ENCODE results near the gene APBA3.

APBA3 gene

GRCh38 chr19:3745363-3746045 is 16.0 kb downstream of the APBA3 start:
- DNase-seq (ENCODE audit: low read depth), result no peak

DNA sequence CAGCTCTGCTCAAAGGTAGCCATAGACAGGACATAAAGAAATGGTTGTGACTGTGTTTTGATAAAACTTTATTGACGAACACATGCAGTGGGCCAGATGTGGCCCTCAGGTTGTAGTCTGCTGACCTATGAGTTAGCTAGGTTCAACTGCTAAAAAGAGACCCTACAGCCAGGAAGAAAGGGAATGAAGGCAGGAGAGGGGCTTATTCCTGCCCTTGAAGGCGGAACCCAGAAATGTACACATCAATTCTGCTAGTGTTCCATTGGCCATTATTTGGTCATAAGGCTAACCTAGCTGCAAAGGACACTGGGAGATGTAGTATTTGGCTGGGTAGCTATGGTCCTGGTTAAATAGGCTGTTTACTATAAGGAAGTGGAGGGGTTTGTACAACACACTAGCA is 18.0 kb downstream of the APBA3 start:
- no peak for DNase-seq (ENCODE audit: low read depth)

DNA sequence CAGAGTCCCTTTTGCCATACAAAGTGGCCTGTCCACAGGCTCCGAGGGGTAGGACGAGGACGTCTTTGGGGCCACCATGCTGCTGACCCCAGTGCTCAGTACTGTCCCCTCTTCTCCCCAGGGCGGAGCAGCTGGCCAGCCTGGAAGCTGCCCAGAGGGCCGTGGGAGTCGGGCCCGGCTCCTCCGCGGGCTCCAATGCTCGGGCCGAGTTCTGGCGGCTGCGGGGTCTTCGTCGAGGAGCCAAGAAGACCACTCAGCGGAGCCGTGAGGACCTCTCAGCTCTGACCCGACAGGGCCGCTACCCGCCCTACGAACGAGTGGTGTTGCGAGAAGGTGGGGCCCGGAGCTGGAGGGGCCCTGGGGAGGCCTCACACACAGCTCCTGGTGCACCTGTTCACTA is 21.1 kb downstream of the APBA3 start:
- no peak for DNase-seq (ENCODE audit: low read depth)

DNA sequence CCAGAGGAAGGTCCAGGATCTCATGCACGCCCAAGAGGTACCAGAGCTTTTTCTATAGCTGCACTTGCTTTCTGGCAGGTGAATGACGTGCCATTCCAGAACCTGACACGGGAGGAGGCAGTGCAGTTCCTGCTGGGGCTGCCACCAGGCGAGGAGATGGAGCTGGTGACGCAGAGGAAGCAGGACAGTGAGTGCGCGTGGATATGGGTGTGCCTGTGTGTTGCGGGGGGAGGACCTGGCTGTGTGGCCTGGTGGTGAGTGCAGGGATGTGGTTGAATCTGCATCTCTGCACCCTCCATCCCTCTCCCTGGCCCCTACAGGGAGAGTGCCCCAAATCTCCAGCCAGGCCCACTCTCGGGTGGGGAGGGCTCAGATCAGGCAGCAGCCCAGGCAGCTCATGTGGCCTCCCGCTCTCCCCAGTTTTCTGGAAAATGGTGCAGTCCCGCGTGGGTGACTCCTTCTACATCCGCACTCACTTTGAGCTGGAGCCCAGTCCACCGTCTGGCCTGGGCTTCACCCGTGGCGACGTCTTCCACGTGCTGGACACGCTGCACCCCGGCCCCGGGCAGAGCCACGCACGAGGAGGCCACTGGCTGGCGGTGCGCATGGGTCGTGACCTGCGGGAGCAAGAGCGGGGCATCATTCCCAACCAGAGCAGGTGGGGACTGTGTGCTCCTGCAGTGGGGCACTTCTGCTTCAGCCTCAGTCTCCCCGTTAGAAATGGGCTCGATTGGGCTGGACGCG is 22.8 kb downstream of the APBA3 start:
- DNase-seq (ENCODE audit: low read depth), result no peak

DNA sequence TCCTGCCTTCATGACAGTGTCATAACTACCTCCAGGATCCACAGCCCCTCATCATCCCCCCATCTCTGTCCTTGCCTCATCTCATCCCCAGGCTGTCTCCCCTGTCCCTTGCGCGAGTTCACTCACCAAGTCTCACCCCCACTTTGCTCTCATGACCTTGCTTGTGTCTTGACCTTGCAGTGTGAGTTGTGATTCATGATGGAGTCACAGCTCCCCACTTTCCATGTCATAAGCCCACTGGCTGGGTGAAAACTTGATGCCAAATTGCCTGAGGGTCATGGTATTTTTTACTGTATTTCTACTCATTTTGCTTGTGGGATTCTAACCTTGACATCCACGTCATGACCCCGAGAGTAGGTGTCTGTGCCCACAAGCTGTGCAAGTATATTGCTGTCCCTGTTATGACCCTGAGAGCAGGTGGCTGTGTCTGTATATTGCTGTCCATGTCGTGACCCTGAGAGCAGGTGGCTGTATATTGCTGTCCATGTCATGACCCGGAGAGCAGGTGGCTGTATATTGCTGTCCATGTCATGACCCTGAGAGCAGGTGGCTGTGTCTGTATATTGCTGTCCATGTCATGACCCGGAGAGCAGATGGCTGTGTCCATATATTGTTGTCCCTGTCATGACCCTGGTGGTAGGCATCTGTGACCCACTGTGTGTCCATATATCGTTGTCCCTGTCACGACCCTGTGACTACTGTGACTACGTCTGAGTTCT is 23.8 kb downstream of the APBA3 start:
- no peak for DNase-seq (ENCODE audit: low read depth)

- DNase-seq (ENCODE audit: low read depth), result no peak
Measured at GRCh38 chr19:3736106-3736724, 25.3 kb downstream of the APBA3 start.

DNA sequence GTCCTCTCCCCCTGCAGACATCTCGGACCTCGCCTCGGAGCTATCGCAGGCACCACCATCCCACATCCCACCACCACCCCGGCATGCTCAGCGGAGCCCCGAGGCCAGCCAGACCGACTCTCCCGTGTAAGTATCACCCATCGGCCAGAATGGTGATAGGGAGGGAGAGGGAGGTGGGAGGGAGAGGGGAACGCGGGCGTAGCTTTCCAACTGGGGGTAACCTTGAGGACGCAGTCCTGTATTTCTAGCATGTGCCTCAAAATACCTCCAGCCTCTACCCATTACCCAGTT is 27.2 kb downstream of the APBA3 start:
- DNase-seq (ENCODE audit: low read depth), result no peak

DNA sequence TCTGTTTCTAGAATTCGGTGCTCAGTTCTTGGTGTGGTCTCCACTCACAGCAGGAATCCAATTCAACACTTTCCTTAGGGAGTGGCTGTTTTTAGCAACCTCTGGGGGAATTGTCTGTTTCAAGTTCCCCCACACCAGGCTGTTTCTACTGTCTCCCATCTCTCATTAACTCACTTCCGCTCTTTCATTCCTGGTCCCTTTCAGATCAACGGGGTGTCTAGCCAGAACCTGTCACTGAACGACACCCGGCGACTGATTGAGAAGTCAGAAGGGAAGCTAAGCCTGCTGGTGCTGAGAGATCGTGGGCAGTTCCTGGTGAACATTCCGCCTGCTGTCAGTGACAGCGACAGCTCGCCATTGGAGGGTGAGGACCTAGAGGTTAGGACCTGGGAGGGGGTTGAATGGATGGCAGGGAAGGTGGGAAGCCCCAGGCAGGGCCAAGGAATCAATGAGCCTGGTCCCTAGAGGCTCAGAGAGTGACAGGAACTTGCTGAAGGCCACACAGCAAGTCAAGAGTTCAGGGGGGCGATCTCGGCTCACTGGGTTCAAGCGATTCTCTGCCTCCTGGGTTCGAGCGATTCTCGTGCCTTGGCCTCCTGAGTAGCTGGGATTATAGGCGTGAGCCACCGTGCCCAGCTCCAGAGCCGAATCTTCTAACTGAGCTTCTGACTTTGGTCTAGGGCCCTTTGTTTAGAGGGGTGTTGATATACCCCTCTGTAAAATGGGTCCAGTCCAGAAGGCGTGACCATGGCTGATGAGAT is 27.8 kb downstream of the APBA3 start:
- DNase-seq (ENCODE audit: low read depth), result no peak

DNA sequence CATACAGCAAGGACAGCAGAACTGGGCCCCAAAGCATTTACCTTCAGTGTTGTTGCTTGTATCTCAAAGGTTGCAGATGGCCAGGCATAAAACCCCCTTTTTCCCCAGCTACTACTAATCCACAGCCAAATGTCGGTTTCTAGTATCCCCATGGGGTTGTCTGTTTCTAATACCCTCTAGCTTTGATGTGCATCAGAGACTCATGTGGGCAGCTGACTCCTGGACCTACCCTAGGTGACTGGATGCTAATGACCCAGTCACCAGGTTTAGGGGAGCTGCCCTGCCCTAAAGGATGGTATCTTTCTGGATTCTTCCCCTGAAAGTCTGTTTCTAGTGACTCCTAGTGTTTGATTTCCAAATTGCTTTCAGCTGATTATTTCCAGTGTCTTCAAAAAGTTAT is 29.4 kb downstream of the APBA3 start:
- DNase-seq (ENCODE audit: low read depth), result no peak

- DNase-seq (ENCODE audit: low read depth), result no peak
Measured at GRCh38 chr19:3730457-3730958, 31.0 kb downstream of the APBA3 start.

GRCh38 chr19:3725640-3726310 is 35.7 kb downstream of the APBA3 start:
- no peak for DNase-seq (ENCODE audit: low read depth)

- DNase-seq (ENCODE audit: low read depth), result no peak
Measured at GRCh38 chr19:3725121-3725520, 36.4 kb downstream of the APBA3 start.

- DNase-seq (ENCODE audit: low read depth), result no peak
Measured at GRCh38 chr19:3723883-3724282, 37.6 kb downstream of the APBA3 start.

DNA sequence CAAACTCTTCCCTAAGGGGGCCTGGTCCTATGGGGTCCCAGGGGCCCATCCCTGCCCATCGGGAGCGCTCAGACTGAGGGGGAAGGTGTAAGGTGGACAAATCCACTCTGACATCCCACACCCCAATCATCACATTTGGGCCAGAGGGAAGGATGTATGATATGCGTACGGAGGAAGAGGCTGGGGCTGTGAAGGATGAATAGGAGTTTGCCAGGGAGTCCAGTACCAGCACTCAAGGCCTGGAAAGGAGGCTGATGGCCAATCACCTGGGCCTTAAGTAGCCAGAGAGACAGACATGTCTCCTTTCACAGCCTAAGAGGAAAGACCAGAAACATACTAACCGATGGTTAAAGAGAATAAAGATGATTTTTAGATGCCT is 38.4 kb downstream of the APBA3 start:
- no peak for DNase-seq (ENCODE audit: low read depth)

- no peak for DNase-seq (ENCODE audit: low read depth)
Measured at GRCh38 chr19:3722443-3723109, 38.9 kb downstream of the APBA3 start.

- DNase-seq (ENCODE audit: low read depth), result no peak
Measured at GRCh38 chr19:3721887-3722442, 39.5 kb downstream of the APBA3 start.

- peak; percentile 87 for DNase-seq (ENCODE audit: low read depth)
Measured at GRCh38 chr19:3721131-3721886, 40.2 kb downstream of the APBA3 start.

- no peak for DNase-seq (ENCODE audit: low read depth)
Measured at GRCh38 chr19:3720349-3720917, 41.1 kb downstream of the APBA3 start.

DNA sequence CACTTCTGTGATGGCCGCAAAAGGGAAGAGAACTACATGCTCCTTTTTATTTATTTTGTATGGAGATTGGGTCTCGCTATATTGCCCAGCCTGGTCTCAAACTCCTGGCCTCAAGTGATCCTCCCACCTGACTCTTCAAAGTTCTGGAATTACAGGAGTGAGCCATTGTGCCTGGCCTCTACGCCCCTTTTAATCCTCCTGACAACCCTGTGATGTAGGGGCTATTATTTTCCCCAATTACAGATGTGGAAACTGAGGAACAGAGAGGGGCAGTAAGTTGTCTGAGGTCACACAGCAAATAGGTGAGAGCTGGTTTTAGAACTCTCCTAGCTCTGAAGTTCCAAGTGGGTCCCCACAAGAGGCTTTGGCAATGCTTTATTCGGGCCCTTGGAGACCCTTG is 41.6 kb downstream of the APBA3 start:
- no peak for DNase-seq (ENCODE audit: low read depth)
